Stimulated activated CD4-positive, alpha-beta T cell treated with anti-CD3 and anti-CD28 coated beads, Interleukin-1b, Interleukin-23, amount 100 ng/mL, for 1 hour (primary cell): Measurements from ENCODE around the gene EXOC6B.

ENCODE experiments used
- DNase-seq, 2 donors: peaks; one replicate each; pipeline ENCODE4 v3.0.0-alpha.2; 2020; ENCODE audit warnings: low read depth in 2 of 2

Gene EXOC6B

GRCh38 chr2:72146347-72147302, 679.2 kb downstream of the EXOC6B start:
- DNase-seq, result no peak

- DNase-seq, result no peak
Measured at GRCh38 chr2:72145658-72146329, 680.0 kb downstream of the EXOC6B start.

- no peak for DNase-seq
Measured at GRCh38 chr2:72145289-72145657, 680.6 kb downstream of the EXOC6B start.

- DNase-seq, result no peak
Measured at GRCh38 chr2:72144632-72145288, 681.1 kb downstream of the EXOC6B start.

- DNase-seq, result no peak
Measured at GRCh38 chr2:72144274-72144631, 681.6 kb downstream of the EXOC6B start.

- DNase-seq, result no peak
Measured at GRCh38 chr2:72143441-72144273, 682.2 kb downstream of the EXOC6B start.

- no peak for DNase-seq
Measured at GRCh38 chr2:72142570-72143440, 683.0 kb downstream of the EXOC6B start.

- no peak for DNase-seq
Measured at GRCh38 chr2:72141881-72142451, 683.9 kb downstream of the EXOC6B start.

GRCh38 chr2:72141032-72141645, 684.7 kb downstream of the EXOC6B start:
- no peak for DNase-seq

GRCh38 chr2:72140621-72140960, 685.2 kb downstream of the EXOC6B start:
- DNase-seq, result no peak

- DNase-seq, result no peak
Measured at GRCh38 chr2:72139874-72140620, 685.8 kb downstream of the EXOC6B start.

GRCh38 chr2:72139471-72139873, 686.4 kb downstream of the EXOC6B start:
- DNase-seq, result no peak

GRCh38 chr2:72138921-72139381, 686.9 kb downstream of the EXOC6B start:
- DNase-seq, result no peak

GRCh38 chr2:72138011-72138881, 687.6 kb downstream of the EXOC6B start:
- no peak for DNase-seq

GRCh38 chr2:72137498-72138010, 688.3 kb downstream of the EXOC6B start:
- DNase-seq, result peak in 1 of 2 donors; percentile 57

- DNase-seq, result no peak
Measured at GRCh38 chr2:72136933-72137497, 688.8 kb downstream of the EXOC6B start.

- DNase-seq, result no peak
Measured at GRCh38 chr2:72136331-72136730, 689.5 kb downstream of the EXOC6B start.

GRCh38 chr2:72135921-72136320, 689.9 kb downstream of the EXOC6B start:
- DNase-seq, result no peak
